ENCODE results near the gene PSMB11.

Gene PSMB11

DNA sequence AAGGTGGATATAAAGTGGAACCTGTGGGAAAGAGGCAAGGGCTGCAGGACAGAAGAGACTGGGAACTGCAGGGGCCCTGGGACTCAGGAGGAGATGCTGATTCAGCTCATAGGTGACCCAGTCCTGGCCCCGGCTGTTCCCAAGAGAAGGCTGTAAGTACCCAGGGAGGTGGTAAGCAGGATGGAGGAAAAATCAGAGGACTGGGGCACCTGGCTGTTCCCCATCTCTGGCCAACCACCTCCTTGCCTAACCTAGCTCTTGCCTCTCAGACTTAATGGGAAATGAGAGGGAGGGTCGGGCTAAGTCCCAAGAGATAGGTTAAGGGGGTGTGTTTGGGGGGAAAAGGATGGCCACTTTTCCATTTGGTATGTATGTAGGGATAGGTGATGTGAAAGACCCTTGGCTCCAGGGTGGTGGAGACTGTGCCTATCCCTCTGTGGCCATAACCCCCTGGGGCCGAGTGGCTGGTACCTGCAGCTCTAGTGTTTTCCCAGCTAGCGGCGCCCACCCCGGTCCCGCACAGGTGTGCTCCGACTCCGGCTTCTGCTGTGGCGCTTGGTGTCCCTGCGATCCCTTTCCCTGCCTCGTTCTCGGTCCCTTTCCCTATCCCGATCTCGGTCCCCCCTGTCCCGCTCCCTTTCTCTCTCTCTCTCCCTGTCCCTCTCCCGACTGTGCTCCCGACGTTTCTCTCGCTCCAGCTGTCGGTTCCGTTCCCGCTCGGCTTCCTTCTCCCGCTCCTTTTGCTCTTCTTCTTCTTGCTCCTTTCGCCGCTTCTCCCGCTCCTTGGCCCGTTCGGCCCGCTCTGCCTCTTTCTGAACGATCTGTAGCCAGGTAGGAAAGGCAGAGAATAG, 16.9 kb downstream of the PSMB11 start:
- no peak for DNase-seq (ENCODE audit: low read depth in 2 of 2)

DNA sequence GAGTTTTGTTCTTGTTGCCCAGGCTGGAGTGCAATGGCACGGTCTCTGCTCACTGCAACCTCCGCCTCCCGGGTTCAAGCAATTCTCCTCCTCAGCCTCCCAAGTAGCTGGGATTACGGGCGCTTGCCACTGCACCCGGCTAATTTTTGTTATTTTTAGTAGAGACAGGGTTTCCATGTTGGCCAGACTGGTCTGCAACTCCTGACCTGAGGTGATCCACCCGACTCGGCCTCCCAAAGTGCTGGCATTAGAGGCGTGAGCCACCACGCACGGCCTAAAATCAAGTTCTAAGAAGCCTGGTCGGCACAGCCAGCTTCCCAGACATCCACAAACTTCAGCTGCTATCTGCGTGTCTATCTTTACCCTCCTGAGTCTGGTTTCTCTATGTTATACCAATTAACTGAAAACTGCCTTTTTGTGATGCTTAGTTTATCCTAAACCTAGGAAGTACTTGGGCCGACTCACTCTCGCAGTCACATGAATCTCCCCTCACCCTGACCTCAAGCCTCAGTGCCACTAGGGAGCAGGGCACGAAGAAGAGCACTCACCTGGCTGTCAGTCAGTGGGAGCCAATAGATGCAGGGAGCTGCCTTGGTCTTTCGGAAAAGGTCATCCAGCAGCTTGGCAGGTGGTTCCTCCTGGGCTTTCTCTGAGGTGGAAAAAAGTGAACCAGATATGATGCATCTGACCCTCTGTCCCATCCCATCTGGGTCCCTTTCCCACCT, 18.7 kb downstream of the PSMB11 start:
- no peak for DNase-seq (ENCODE audit: low read depth in 2 of 2)

DNA sequence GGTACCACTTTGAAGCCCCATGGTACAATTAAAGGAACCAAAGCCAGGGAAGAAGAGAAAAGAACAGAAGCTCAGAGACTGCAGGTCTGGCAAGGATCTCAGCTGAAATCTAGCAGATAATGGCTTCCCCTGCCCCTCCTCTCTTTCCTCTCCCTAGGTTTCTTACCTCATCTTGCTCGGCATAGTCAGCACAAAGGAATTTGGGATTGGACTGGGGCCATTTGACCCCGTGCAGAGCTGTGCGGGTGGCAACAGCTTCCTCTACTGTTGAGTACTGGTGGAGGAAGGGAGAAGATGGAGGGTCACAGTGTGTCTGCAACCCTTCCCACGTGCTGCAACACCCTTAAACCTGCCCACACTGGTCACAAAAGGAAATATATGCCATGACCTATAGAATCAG, 20.0 kb downstream of the PSMB11 start:
- no peak for DNase-seq (ENCODE audit: low read depth in 2 of 2)

DNA sequence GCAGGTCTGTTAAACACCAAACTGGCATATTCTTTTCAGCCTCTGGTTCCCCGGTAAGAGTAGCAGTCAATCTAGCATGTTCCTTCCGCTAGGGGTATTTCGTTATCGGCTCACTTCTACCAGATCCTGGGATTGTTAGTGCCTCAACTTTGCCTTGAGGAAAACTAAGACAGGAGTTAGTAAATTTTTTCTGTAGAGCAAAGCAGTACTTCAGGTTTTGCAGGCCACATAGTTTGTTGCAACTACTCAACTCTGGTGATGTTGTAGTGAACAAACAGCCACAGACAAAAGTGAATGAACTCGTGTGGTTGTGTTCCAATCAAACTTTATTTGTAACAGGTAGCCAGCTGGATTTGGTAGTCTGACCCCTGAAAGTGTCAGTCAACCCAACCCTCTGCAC, 21.6 kb downstream of the PSMB11 start:
- DNase-seq (ENCODE audit: low read depth in 2 of 2) = no peak

DNA sequence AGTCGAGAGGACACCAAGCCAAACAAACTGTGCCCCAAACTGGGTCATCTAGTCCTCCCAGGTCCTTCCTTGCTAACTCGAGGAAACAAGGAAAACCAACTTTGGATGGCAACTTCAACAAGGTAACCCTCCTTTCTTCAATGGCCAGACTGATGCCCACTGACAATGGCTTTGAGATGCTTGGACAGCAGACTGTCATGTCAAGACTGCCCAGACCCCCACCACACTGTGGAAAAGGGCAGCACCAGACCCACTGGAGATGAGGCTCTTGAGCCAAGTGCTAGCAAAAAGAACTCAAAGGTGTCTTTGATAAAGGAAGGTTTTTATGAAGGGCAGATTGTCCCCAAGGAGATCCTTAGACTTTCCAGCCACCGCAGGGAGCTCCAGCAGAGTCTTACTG, 24.4 kb downstream of the PSMB11 start:
- DNase-seq (ENCODE audit: low read depth in 2 of 2) = no peak

DNA sequence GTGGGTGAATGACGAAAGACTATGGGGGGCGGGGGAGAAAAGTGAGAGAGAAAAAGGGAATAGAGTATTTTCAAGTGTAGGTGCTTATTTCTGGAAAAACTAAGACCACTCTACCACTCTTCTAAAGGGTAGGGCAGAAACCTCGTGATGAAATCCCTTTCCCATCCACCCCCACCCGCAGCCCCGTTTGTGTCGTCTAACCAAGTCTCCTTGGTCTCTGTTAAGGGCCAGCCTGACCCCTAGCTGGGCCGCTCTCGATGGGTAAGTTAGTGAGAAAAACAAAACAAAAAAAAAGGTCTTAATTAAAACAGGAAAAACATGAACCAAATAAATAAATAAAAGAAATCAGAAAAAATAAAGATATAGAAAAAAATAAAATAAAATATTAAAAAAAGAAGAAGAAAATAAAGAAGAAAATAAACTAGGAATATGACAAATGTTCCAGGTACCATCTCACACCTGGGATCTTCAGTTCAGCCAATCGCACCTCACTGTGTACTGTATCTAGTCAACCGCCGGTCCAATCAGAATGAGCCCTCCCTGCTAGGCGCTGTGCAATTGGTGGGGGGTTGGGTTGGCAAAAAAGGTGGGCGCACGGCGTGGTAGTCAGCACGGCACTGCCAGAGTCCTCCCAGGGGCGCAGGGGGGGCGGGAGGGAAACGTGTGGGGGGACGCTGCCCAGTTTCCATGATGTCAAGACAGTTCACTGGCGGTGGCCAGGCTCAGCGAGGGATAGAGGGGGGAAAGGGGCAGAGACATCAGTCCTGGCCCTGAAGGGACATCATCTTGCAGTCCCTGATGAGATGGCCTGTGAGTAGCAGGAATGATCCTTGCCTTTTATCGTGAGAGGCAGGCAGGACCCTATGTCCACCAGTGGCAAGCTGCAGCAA, 25.1 kb downstream of the PSMB11 start:
- DNase-seq (ENCODE audit: low read depth in 2 of 2) = no peak

DNA sequence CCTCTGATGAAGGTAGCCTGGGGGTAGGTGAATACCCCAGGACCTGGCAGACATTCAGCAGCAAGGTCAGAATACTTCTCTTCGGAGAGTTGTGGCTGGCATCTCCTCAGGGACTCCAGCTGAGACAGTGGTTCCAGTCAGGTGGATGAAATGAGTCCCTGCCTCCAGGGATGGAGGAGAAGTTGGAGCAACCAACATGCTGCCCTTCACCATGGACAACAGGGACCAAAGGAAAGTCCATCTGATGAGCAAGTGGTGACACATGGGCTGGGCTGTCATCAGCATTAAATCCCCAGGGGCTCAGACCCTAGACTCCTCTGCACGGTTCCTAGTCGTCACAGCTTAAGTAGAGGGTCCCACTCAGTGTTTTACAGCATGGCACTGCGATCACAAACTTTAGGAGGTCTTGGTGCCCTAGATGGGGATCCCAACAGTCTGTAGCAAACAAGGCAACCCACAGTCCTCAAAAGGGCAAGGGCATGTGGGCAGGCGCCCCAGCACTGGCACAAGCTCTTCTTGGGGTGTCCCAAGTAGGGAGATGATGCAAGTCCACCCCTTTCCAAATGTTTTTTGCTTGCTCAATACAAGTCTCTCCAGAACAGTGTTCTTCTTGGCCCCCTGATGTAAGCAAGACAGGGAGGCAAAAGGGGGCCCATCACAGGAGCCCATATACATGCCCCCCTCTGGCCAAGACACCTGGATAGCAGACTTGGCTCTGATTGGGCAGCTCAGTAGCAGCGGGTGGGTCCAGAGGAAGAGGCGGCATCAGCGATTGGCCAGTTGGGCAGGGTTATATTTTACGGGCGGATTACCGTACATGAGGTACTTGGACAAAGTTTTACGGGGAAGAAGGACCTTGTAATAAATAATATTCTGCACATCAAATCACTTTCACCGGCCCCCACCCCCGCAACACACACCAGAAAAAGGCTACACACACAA, 26.1 kb downstream of the PSMB11 start:
- DNase-seq (ENCODE audit: low read depth in 2 of 2) = no peak

DNA sequence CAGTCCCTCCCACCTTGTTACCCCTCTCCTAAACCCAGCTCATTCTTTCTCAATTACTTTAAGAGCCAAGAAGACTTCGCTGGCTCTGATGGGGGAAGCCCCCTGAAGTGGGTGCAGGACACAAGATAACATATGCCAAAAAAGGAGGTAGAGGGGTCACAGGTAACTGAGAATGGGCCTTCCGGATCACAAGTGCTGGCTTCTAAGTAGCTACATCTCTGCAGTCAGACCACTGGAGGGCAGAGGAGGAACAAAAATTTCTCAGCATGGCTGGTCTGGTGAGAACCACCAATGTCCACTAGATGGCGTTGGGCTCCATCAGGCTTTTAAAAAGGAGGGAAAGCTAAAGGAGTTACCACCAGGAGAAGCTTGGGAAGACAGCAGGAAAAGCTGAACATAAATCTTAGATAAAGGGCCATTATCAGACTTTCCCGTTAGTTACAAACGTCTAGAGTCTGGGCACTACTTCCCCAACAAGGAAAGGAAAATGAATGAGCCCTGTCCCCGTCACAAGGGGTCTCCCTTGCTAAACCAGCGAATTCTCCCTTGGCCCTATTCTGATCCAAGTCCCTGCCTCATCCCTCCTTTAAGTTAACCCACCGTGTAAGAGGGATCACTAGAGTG, 26.9 kb downstream of the PSMB11 start:
- DNase-seq (ENCODE audit: low read depth in 2 of 2) = peak; percentile 43 to 46

DNA sequence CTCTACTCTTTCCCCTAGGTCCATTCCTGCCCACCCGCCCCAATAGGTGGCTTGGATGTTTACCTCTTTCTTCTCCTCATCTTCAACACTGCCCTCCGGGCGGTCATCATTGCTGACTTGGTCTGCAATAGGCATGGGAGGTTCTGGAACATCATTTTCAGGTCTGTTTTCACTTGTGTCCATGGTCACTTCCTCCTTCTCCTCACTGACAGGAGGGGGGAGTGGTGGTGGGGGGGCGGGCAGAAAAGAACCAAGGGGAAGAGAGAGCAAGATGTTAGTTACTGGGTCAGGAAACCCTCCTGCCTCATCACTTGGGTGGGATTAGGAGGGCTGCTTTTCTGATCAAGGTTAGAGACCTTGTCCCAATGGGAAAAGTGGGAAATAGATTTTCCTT, 27.4 kb downstream of the PSMB11 start:
- no peak for DNase-seq (ENCODE audit: low read depth in 2 of 2)

DNA sequence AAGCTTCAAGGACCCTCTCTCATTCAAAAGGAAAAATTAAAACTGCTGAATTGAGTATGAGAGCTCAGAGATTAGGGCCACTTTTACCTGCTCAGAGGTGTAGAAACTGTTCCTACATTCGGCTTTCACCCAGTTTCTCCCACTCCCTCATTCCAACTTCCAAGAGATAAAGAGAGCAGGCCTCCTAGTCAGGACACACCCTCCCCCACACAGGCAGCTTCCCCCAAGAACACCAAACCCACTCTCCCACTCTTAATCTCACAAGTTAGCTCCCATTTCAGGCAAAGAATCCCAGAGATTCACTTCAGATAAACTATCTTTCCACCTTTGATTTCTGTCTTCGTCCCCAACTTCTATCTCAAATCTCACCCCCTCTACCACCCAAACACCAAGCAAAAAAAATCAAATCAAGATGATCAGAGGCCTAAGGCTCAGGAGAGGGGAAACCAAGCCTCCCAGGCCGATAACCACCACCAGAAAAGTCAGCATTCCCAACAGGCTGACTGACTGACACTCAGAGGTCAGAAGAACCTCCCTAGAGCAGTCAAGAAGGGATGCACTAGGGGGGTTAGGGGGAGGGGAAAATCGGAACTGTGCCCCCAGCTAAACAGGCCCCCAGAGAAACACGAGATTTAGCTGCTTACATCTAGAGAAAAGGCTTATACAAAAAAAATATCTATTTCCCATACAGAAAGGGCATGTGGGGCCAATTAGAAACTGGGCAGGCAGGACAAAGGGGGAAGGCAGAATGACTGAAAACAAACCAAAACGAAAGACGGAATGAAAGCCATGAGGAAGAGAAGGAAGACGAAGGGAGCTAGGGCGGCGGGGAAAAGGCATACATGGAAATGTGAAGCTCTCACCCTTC, 28.5 kb downstream of the PSMB11 start:
- no peak for DNase-seq (ENCODE audit: low read depth in 2 of 2)

DNA sequence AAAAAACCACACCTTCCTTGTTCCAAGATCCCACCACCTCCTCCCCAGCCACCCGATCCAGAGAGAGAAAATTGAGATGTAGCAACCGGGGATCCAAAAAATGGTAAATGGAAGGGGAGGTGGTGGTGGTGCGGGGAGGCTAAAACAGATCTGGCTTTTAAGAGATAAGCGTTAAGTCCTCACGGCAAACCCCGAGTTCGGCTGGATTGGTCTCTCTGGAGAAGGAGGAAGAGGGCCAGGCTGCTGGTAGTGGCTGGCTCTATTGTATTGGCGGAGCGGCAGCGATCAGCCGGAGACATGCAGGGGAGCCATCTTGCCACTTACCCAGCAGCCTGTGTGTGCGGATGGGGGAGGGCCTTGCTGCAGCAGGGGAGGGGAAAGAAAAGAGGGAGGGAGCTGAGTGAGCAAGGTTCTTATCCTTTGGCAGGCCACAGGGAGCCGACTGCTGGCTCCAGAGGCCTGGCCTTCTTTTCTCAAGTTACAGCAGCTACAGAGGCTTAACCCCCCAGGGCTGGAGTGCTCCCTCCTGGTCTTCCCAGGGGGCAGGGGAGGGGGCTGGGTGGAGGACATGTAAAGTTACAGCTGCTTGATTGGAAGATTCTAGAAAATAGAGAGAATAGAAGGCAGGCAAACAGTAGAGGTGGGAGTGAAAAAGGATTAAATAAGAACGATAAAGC, 29.4 kb downstream of the PSMB11 start:
- peak in 1 of 2 donors; percentile 58 for DNase-seq (ENCODE audit: low read depth in 2 of 2)

DNA sequence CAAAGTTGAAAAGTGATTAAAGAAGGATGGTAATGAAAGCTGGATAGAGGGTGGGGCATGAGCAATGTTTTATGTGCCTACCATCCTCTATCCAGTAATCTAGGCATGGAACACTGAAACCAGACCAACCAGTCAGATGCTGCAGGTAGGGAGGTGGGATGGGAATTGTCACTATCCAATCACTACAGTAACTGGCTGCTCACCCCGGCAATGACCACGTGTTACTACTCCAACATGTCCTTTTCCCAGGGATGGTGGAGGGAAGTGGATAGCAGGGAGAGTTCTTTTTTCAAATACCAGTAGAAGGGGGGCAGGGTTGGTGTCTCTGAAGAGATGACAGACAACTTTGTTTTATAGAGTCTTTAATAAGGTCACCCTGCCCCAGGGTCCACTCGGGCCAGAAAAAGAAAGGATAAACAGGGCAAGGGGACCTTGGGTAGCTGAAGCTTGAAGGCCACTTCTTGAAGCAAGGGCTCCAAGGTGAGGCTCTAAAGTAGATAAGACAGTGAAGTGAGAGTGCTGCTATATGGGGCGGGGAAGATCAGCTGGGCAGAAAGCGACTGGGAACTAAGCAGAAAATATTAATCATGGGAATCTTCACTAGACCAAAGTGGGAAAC, 30.0 kb downstream of the PSMB11 start:
- DNase-seq (ENCODE audit: low read depth in 2 of 2) = no peak

DNA sequence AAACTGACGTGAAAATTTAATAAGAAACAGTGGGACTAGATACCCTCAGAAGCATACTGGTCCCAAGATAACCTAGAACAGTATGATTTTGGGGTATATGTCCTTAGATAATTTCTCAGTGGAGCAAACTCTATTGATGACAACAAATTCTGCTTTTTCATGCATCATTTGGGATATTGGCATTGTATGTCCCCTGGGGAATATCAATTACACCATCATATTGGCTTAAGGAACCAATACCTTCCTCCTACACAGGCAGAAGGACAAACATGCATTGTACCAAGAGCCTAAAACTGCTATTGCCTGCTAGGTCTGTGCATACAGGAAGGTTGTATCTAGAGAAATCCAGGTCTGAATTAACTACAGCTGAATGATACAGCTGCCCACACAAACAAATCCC, 32.9 kb downstream of the PSMB11 start:
- DNase-seq (ENCODE audit: low read depth in 2 of 2) = no peak

DNA sequence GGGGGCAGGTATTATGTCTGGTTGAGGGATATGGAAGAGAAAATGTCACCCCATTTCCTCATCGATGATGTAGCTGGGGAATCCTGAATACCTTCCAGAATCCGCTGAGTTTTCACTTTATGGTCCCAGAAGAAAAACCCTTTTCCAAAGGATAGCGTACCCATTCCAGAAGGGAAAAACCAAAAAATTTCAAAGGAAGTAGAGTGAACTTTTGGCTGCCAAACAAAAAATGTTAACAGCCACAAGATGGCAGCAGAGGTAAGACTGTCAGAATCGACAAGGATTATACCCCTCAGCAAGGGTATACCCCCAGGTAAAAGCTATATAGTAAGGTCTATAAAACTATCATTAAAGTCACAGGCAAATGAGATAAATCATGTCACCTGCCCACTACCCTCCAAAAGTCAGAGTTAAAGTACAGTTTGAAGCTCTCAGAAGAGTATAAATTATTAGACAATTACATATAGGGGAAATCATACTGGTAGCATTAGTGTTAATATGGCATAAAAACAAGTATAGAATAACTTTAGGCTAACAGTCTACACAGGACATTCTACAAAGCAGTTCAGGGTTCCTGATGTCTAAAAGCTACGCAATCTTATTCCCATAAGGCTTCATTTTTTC, 34.9 kb downstream of the PSMB11 start:
- no peak for DNase-seq (ENCODE audit: low read depth in 2 of 2)

DNA sequence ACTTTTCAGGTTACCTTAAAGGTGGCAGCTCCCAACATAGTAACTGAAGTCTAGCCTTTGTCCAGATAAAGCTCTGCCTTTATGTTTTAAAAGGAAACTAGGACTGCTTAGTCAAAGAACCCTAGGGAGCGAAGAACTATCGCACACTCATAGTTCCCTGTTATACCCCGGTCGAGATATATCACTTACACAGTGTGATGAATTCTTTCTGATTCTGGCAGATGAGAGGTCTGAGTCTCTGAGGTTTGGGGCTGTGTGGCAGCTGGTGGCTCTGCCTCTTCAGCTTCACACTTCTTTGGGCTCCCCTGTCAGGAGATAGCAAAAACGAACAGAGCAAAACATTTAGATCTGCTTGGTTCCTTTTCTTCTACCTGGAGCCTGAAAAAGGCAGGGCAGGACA, 36.0 kb downstream of the PSMB11 start:
- DNase-seq (ENCODE audit: low read depth in 2 of 2) = no peak

DNA sequence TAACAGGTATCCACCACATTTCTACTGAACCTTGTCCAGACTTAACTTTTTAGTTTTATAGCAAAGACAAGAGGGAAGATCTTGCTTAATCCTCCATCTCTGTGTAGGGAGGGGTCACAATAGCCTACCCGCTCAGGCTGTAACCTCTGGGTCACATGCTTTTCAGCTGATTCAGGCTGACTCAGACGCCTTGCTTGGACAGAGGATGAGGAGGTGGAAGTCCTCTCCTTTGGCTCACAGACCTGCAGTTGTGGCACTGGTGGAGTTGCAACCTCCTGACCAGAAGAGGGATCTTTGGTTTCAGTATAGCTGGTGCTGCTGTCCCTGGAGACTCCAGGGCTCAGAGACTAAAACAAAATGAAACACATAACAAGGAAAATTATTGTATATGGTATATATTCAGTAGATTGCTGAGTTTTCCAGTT, 36.7 kb downstream of the PSMB11 start:
- DNase-seq (ENCODE audit: low read depth in 2 of 2) = no peak

DNA sequence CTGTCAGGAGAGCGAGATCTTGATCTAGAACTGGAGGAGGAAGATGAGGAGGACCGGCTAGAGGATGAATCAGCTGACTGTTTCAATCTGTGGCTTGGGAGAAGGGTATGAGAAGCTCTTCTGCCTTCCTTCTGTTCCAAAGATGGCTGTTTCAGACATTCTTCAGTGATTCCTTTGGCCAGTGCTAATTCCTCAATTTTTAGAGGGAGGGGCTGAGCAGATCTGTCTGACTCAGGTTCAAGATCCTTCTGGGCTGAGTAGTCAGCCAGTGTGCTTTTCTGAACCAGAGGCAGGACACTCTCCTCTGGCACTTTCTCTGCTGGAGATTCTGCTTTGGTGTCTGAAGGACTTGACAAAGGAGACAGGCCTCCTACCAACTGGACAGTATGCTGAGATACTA, 37.7 kb downstream of the PSMB11 start:
- no peak for DNase-seq (ENCODE audit: low read depth in 2 of 2)

DNA sequence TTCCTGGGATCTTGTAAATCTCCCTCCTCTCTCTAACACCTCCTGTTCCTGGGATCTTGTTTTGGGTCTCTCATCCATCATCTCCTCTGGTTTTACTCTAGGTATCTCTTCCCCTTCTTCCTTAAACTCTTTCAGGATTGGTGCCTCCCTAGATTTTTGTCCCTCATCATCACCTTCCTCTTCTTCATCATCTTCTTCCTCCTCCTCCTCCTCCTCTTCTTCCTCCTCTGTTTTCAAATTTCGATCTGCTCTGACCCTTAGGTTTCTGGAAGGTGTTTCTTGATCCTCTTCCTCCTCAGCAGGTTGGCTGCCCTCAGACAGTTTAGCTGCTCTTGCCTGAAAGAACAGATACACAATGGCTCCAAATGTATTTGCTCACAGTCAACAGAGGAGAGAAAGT, 38.5 kb downstream of the PSMB11 start:
- DNase-seq (ENCODE audit: low read depth in 2 of 2) = no peak
